GM10248 (cell line): ENCODE results near the gene LGALS3BP.

ENCODE experiments used
- CTCF ChIA-PET: fragments of 300-600 bp; sonication (Branson Sonifier 250); formaldehyde crosslinking; extraction: SDS; loops from one replicate; lab custom pipeline; 2021; ENCODE audit warnings: antibody characterized with exemption; lab: Yijun Ruan, JAX
- POLR2A ChIA-PET: fragments of 350-650 bp; sonication (Branson Sonifier 250); formaldehyde crosslinking; extraction: SDS; loops from one replicate; lab custom pipeline; 2020; ENCODE audit warnings: antibody characterized with exemption; lab: Yijun Ruan, JAX
- DNase-seq: peaks from one replicate; pipeline ENCODE4 v3.0.0; 2012; ENCODE audit errors: extremely low spot score
- TF ChIP-seq, protein P1 (sequence below): IDR thresholded peaks from 2 replicates; pipeline ENCODE4 v1.5.1; 2012; ENCODE audit warnings: mild to moderate bottlenecking, low read depth; ENCODE audit errors: extremely low read depth, missing control alignments, control extremely low read depth

Gene LGALS3BP

DNA sequence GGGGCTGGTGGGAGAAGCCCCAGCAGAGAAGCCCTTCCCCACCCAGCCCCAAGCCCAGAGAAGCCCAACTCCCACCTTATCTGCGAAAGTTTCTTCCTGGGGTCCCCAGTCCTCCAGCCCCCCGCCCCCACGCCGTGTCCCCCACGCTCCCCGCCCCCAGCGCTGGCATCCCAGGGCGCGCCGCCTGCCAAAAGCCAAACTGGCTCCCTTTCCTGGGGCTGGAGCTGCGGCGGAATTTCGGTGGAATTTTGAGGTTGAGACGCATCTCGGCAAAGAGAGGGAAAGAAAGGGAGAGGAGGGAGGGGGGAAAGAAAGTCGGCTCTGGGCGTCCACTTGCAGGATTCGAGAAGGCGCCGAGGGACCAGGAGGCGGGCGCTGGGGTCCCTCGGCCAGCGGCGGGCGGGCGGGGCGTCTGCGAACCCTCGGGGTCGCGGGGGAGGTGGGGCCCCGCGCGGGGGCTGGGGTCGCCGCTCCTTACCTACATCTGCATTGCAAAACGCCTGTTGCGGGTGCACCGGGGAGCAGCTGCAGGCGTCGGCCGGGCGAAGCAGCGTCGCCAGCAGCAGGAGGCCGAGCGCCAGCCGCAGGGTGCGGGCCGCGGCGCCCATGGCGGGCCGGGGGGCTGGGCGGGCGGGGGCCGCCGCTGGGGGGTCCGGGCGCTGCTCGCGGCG is 55.1 kb downstream of the LGALS3BP start:
- TF ChIP-seq, protein P1, sequence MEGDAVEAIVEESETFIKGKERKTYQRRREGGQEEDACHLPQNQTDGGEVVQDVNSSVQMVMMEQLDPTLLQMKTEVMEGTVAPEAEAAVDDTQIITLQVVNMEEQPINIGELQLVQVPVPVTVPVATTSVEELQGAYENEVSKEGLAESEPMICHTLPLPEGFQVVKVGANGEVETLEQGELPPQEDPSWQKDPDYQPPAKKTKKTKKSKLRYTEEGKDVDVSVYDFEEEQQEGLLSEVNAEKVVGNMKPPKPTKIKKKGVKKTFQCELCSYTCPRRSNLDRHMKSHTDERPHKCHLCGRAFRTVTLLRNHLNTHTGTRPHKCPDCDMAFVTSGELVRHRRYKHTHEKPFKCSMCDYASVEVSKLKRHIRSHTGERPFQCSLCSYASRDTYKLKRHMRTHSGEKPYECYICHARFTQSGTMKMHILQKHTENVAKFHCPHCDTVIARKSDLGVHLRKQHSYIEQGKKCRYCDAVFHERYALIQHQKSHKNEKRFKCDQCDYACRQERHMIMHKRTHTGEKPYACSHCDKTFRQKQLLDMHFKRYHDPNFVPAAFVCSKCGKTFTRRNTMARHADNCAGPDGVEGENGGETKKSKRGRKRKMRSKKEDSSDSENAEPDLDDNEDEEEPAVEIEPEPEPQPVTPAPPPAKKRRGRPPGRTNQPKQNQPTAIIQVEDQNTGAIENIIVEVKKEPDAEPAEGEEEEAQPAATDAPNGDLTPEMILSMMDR: no peak
- POLR2A ChIA-PET: no interaction called here
- CTCF ChIA-PET: no interaction called here
- no peak for DNase-seq

DNA sequence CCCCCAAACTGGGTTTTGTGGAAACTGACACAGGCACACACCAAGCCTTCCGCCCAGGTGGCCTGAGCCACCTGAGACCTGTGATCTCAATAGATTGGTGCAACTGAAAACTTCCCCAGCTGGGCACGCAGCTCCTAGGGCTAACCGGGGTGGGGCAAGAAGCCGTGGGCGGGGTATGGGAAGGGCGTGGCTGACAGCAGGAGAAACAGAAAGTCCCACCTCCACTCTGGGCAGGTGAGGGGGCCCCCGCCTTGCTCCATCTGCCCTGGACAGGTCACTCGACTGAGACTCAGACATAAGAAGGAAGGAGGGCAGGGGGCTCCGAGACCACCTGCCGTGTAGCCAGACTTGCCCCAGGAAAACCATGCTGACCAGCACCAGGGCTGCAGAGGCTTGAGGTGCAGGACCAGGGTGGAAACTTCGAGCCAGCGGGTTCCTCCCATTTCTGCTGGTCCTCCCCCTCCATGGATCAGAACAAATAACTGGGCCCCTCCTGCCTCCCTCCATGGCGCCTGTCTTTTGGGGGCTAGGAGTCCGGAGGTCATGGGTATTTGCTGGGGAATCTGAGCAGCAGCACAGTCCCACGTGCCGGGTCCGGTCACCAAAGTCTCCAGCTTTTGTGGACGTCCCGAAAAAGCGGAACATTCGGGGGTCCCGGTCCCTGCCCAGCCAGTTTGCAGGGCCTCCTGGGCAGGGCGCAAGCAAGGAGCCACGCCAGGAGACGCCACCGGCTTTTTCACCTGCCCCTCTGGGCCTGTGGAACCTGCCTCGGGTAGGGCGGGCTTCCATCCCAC is 55.9 kb downstream of the LGALS3BP start:
- TF ChIP-seq, protein P1: no peak
- DNase-seq: peak; percentile 78
- POLR2A ChIA-PET: no interaction called here
- CTCF ChIA-PET: no interaction called here

DNA sequence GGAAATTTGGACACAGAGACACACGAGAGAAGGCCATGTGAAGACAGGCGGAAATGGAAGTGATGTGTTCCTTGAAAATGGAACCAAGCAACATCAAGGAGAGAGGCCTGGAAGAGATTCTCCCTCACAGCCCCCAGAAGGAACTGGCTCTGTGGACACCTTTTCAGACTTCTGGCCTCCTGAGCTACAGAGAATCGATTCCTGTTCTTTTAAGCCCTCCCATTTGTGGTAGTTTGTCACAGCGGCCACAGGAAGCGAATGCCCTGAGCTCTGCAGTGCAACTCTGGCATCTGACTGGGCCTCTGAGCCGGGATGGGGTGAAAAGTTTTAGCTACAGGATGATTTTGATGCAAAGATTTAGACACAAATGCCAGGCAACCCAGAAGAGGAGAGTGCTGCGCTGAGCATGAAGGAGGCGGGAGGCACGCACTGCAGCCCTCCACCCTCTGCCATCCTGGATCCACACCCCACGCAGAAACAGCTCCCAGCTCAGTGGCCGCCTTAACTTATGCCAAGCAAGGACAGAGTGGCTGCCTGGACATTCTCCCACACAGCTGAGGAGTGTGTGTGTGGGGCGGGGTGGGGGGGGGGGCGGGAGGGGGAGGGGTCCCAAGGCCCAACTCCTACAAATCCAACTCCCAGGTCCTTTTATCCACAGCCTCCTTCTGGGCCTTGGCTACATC is 56.8 kb downstream of the LGALS3BP start:
- no peak for DNase-seq
- TF ChIP-seq, protein P1: no peak
- ChIA-PET POLR2A (no interaction called here), CTCF (no interaction called here)

DNA sequence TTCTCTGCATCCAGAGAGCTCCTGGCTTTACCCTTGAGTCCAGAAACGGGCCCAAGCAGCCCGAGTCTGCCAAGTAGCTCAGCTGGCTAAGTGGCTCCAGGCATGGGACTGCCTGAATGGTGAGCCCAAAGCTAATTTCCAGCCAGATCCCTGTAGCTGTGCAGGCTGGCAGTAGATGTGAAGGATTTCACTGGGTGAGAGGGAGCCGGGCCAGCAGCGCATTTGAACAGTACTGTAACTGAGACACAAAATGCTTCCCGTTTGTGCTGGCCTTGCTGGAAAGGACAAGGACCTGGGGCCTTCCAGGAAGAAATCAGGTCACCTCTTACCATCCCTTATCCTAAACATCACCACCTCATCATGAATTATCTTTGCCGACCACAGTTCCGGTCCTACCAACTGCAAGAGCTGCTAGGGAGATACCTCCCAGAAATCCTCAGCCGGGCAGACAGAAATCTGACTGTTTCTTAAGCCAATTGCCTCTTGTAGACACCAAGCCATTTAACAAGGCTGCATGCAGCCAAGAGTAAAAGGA is 58.2 kb downstream of the LGALS3BP start:
- TF ChIP-seq, protein P1: no peak
- ChIA-PET POLR2A (no interaction called here), CTCF (no interaction called here)
- no peak for DNase-seq
